SK-N-SH treated with all-trans-retinoic acid at 6 μM for 48 hours (cell line): ENCODE measurements around the gene SLC29A3.

ENCODE experiments used
- ATAC-seq: fragments of 200-7000 bp; cut with Tn5 transposase; 3 replicates; pipeline ENCODE4 v1.9.1; 2020; ENCODE audit warnings: mild to moderate bottlenecking, moderate library complexity
- ARNTL ChIP-seq: fragments of 450-650 bp; formaldehyde crosslinking; IDR thresholded peaks from 2 replicates; pipeline ENCODE4 v1.5.0; 2020; ENCODE audit warnings: low read depth, mild to moderate bottlenecking, moderate library complexity, borderline replicate concordance
- BACH2 ChIP-seq: fragments of 250-450 bp; sonication (Bioruptor Pico); IDR thresholded peaks from 2 replicates; pipeline ENCODE4 v1.9.0; 2021; ENCODE audit warnings: mild to moderate bottlenecking, borderline replicate concordance
- CSDC2 ChIP-seq: fragments of 250-450 bp; sonication (Bioruptor Pico); IDR thresholded peaks from 2 replicates; pipeline ENCODE4 v1.5.0; 2020; ENCODE audit warnings: mild to moderate bottlenecking, moderate library complexity
- ESRRG ChIP-seq: fragments of 250-450 bp; sonication (Bioruptor Pico); IDR thresholded peaks from 2 replicates; pipeline ENCODE4 v1.6.1; 2021; ENCODE audit warnings: mild to moderate bottlenecking
- GLIS3 ChIP-seq: fragments of 250-450 bp; sonication (Bioruptor Pico); IDR thresholded peaks from 2 replicates; pipeline ENCODE4 v1.5.0; 2020; ENCODE audit warnings: mild to moderate bottlenecking, moderate library complexity
- RARB ChIP-seq: fragments of 250-450 bp; sonication (Bioruptor Pico); IDR thresholded peaks from 2 replicates; pipeline ENCODE4 v1.8.0; 2021; ENCODE audit warnings: mild to moderate bottlenecking, moderate library complexity
- SNAI2 ChIP-seq: fragments of 250-450 bp; sonication (Bioruptor Pico); IDR thresholded peaks from 2 replicates; pipeline ENCODE4 v1.5.0; 2020; ENCODE audit warnings: mild to moderate bottlenecking, moderate library complexity
- TOX ChIP-seq: fragments of 250-450 bp; sonication (Bioruptor Pico); IDR thresholded peaks from 2 replicates; pipeline ENCODE4 v1.8.0; 2021; ENCODE audit warnings: mild to moderate bottlenecking, moderate library complexity, borderline replicate concordance
- ZC3H10 ChIP-seq: fragments of 250-450 bp; sonication (Bioruptor Pico); IDR thresholded peaks from 2 replicates; pipeline ENCODE4 v1.5.1; 2021; ENCODE audit warnings: mild to moderate bottlenecking, moderate library complexity
- ZFP3 ChIP-seq: fragments of 250-450 bp; sonication (Bioruptor Pico); IDR thresholded peaks from 2 replicates; pipeline ENCODE4 v1.5.0; 2020; ENCODE audit warnings: mild to moderate bottlenecking, moderate library complexity
- ZNF565 ChIP-seq: fragments of 450-650 bp; formaldehyde crosslinking; conservative IDR thresholded peaks from 2 replicates; pipeline ENCODE4 v1.5.0; 2020; ENCODE audit warnings: low read depth, mild to moderate bottlenecking, moderate library complexity
- ZNF70 ChIP-seq: fragments of 450-650 bp; formaldehyde crosslinking; IDR thresholded peaks from 2 replicates; pipeline ENCODE4 v1.5.0; 2020; ENCODE audit warnings: mild to moderate bottlenecking, moderate library complexity
- ZNF8 ChIP-seq: fragments of 450-650 bp; formaldehyde crosslinking; IDR thresholded peaks from 2 replicates; pipeline ENCODE4 v1.5.0; 2020; ENCODE audit warnings: mild to moderate bottlenecking, moderate library complexity
- TF ChIP-seq, protein P1 (sequence below): fragments of 250-450 bp; sonication (Bioruptor Pico); IDR thresholded peaks from 2 replicates; pipeline ENCODE4 v1.8.0; 2020; ENCODE audit warnings: mild to moderate bottlenecking, moderate library complexity, borderline replicate concordance
- TF ChIP-seq, protein P2 (sequence below): fragments of 250-450 bp; sonication (Bioruptor Pico); IDR thresholded peaks from 2 replicates; pipeline ENCODE4 v1.8.0; 2021; ENCODE audit warnings: low read depth, mild to moderate bottlenecking, moderate library complexity, borderline replicate concordance
- TF ChIP-seq, protein P3 (sequence below): fragments of 250-450 bp; sonication (Bioruptor Pico); IDR thresholded peaks from 2 replicates; pipeline ENCODE4 v1.5.0; 2020; ENCODE audit warnings: mild to moderate bottlenecking, moderate library complexity
- TF ChIP-seq, protein P4 (sequence below): fragments of 250-450 bp; sonication (Bioruptor Pico); IDR thresholded peaks from 2 replicates; pipeline ENCODE4 v1.5.1; 2021; ENCODE audit warnings: mild to moderate bottlenecking, moderate library complexity
- TF ChIP-seq, protein P5 (sequence below): fragments of 250-450 bp; sonication (Bioruptor Pico); IDR thresholded peaks from 2 replicates; pipeline ENCODE4 v1.5.1; 2020; ENCODE audit warnings: low read depth, mild to moderate bottlenecking, moderate library complexity

The SLC29A3 gene

DNA sequence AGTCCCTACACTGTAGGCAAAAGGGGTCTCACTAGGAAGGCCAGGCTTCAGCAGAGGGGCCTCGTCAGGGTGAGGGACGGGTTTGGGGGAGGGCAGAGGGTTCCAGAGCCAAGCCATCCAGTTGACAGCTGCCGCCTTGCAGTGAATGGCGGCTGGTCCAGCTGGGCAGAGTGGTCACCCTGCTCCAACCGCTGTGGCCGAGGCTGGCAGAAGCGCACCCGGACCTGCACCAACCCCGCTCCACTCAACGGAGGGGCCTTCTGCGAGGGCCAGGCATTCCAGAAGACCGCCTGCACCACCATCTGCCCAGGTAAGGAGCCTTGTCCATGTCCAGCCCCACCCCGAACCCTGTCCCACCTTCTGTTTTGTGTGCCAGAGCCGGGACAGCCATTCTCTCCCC is 31.6 kb upstream of the SLC29A3 start (continued):
- TF ChIP-seq, protein P1, sequence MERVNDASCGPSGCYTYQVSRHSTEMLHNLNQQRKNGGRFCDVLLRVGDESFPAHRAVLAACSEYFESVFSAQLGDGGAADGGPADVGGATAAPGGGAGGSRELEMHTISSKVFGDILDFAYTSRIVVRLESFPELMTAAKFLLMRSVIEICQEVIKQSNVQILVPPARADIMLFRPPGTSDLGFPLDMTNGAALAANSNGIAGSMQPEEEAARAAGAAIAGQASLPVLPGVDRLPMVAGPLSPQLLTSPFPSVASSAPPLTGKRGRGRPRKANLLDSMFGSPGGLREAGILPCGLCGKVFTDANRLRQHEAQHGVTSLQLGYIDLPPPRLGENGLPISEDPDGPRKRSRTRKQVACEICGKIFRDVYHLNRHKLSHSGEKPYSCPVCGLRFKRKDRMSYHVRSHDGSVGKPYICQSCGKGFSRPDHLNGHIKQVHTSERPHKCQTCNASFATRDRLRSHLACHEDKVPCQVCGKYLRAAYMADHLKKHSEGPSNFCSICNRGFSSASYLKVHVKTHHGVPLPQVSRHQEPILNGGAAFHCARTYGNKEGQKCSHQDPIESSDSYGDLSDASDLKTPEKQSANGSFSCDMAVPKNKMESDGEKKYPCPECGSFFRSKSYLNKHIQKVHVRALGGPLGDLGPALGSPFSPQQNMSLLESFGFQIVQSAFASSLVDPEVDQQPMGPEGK = no peak
- no peak for TF ChIP-seq ZNF8 (CRISPR knock-in tag)
- TF ChIP-seq CSDC2 (CRISPR knock-in tag) = no peak
- no peak for TF ChIP-seq ZNF70 (CRISPR knock-in tag)

DNA sequence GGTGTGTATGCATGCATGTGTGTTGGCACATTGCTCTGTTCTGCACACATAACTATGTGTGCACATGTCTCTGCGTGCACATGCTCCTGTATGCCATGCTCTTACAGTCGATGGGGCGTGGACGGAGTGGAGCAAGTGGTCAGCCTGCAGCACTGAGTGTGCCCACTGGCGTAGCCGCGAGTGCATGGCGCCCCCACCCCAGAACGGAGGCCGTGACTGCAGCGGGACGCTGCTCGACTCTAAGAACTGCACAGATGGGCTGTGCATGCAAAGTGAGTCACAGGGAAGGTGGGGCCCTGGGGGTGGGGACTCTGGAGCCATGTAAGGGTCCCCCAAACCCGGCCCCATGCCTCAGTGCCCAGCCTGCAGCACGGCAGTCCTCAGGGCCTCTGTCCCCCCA is 30.6 kb upstream of the SLC29A3 start:
- TF ChIP-seq, protein P1 = no peak
- TF ChIP-seq ZNF8 (CRISPR knock-in tag) (no peak), SNAI2 (CRISPR knock-in tag) (no peak), ZC3H10 (CRISPR knock-in tag) (no peak), BACH2 (no peak), ZFP3 (CRISPR knock-in tag) (no peak), RARB (no peak), ZNF565 (no peak), GLIS3 (CRISPR knock-in tag) (no peak)
- TF ChIP-seq, protein P2, sequence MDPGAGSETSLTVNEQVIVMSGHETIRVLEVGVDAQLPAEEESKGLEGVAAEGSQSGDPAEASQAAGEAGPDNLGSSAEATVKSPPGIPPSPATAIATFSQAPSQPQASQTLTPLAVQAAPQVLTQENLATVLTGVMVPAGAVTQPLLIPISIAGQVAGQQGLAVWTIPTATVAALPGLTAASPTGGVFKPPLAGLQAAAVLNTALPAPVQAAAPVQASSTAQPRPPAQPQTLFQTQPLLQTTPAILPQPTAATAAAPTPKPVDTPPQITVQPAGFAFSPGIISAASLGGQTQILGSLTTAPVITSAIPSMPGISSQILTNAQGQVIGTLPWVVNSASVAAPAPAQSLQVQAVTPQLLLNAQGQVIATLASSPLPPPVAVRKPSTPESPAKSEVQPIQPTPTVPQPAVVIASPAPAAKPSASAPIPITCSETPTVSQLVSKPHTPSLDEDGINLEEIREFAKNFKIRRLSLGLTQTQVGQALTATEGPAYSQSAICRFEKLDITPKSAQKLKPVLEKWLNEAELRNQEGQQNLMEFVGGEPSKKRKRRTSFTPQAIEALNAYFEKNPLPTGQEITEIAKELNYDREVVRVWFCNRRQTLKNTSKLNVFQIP (CRISPR knock-in tag) = no peak
- TF ChIP-seq, protein P3, sequence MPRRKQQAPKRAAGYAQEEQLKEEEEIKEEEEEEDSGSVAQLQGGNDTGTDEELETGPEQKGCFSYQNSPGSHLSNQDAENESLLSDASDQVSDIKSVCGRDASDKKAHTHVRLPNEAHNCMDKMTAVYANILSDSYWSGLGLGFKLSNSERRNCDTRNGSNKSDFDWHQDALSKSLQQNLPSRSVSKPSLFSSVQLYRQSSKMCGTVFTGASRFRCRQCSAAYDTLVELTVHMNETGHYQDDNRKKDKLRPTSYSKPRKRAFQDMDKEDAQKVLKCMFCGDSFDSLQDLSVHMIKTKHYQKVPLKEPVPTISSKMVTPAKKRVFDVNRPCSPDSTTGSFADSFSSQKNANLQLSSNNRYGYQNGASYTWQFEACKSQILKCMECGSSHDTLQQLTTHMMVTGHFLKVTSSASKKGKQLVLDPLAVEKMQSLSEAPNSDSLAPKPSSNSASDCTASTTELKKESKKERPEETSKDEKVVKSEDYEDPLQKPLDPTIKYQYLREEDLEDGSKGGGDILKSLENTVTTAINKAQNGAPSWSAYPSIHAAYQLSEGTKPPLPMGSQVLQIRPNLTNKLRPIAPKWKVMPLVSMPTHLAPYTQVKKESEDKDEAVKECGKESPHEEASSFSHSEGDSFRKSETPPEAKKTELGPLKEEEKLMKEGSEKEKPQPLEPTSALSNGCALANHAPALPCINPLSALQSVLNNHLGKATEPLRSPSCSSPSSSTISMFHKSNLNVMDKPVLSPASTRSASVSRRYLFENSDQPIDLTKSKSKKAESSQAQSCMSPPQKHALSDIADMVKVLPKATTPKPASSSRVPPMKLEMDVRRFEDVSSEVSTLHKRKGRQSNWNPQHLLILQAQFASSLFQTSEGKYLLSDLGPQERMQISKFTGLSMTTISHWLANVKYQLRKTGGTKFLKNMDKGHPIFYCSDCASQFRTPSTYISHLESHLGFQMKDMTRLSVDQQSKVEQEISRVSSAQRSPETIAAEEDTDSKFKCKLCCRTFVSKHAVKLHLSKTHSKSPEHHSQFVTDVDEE (CRISPR knock-in tag) = no peak
- TF ChIP-seq, protein P4, sequence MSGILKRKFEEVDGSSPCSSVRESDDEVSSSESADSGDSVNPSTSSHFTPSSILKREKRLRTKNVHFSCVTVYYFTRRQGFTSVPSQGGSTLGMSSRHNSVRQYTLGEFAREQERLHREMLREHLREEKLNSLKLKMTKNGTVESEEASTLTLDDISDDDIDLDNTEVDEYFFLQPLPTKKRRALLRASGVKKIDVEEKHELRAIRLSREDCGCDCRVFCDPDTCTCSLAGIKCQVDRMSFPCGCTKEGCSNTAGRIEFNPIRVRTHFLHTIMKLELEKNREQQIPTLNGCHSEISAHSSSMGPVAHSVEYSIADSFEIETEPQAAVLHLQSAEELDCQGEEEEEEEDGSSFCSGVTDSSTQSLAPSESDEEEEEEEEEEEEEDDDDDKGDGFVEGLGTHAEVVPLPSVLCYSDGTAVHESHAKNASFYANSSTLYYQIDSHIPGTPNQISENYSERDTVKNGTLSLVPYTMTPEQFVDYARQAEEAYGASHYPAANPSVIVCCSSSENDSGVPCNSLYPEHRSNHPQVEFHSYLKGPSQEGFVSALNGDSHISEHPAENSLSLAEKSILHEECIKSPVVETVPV (CRISPR knock-in tag) = no peak
- TF ChIP-seq, protein P5, sequence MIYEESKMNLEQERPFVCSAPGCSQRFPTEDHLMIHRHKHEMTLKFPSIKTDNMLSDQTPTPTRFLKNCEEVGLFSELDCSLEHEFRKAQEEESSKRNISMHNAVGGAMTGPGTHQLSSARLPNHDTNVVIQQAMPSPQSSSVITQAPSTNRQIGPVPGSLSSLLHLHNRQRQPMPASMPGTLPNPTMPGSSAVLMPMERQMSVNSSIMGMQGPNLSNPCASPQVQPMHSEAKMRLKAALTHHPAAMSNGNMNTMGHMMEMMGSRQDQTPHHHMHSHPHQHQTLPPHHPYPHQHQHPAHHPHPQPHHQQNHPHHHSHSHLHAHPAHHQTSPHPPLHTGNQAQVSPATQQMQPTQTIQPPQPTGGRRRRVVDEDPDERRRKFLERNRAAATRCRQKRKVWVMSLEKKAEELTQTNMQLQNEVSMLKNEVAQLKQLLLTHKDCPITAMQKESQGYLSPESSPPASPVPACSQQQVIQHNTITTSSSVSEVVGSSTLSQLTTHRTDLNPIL (CRISPR knock-in tag) = no peak
- no peak for ATAC-seq

DNA sequence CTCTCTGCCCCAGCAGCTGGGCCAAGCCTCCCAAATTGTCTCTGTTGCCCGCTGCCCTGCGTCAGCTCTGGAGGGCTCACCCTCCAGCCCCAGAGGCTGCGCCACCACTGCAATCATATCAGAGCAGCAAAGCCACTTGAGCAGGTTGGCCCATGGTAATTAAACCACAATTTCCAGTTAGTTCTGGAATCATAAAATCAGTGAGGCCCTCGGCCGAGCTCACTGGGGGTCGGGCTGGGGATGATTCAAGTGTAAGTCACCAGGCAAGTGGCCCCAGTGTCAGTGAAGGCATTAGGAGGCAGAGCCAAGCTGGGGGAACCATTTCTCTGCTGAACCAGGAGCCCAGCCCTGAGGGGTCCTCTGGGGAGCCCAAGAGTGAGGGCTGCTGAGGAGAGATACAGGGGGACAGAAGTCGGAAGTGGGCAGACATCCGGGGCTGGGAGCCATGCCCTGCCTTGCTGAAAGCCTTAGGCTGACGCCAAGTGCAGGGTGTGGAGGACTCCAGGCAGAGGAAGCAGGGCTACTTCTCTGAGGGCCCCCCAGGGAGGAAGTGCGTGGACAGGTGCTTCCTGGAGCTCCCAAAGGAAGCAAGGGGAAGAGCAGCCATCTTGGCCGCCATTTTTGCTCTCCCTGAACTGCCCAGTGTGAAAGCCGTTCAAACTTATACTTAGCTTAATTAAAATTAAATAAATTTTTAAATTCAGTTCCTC is 29.5 kb upstream of the SLC29A3 start:
- no peak for ATAC-seq
- TF ChIP-seq, protein P4 (CRISPR knock-in tag) = no peak
- no peak for TF ChIP-seq TOX (CRISPR knock-in tag)
- TF ChIP-seq, protein P3 (CRISPR knock-in tag) = no peak
- TF ChIP-seq ARNTL (CRISPR knock-in tag) = no peak
- TF ChIP-seq, protein P5 (CRISPR knock-in tag) = no peak
- TF ChIP-seq BACH2 = no peak
- no peak for TF ChIP-seq CSDC2 (CRISPR knock-in tag)
- TF ChIP-seq ZC3H10 (CRISPR knock-in tag) = no peak
- TF ChIP-seq ZFP3 (CRISPR knock-in tag) = no peak
- TF ChIP-seq ZNF8 (CRISPR knock-in tag) = no peak
- TF ChIP-seq ZNF565 = no peak
- no peak for TF ChIP-seq ZNF70 (CRISPR knock-in tag)
- no peak for TF ChIP-seq ESRRG (CRISPR knock-in tag)
